Cardiac atrium fibroblast (primary cell): ENCODE data around the gene HAUS2. TPM values are rescaled to one million over a fixed set of nuclear protein-coding genes. Genes with fewer than 3 reads are reported as not detected.

ENCODE experiments used
- total RNA-seq: library from RNA; depleted of rRNA; stranded (reverse); fragments of >200 nt; gene quantifications from 2 replicates; pipeline ENCODE4 v1.2.3, GENCODE V29; 2015

HAUS2 gene
- 45.2 and 64.6 TPM in 2 replicates for total RNA-seq

GRCh38 chr15:42548249-42549031, at the start of gene HAUS2, which contains the start of gene LRRC57:
Gene HAUS2 (plus strand): TSS chr15:42548838. CDS start chr15:42548873, 35 bp downstream.
Gene LRRC57 (minus strand): TSS chr15:42548793. CDS start chr15:42548434, 359 bp downstream.

GRCh38 chr15:42575188-42576039, 26.8 kb downstream of the HAUS2 start, which contains the start of gene STARD9:
Gene STARD9 (plus strand): TSS chr15:42575606. CDS start chr15:42575716, 110 bp downstream.

Other genes starting within 250 kb of the HAUS2 start
- 1.4 and 2.3 TPM in 2 replicates for gene CAPN3, start 189.3 kb upstream of the HAUS2 start, total RNA-seq
- 24.2 and 42.6 TPM in 2 replicates for gene ZNF106, start 57.7 kb upstream of the HAUS2 start, total RNA-seq
- gene SNAP23, start 53.2 kb upstream of the HAUS2 start, total RNA-seq: 84.2 and 97.8 TPM in 2 replicates
- 7.6 and 11.0 TPM in 2 replicates for gene LRRC57, start within 50 bp of the HAUS2 start, total RNA-seq
- 3.1 and 4.5 TPM in 2 replicates for gene STARD9, start 26.8 kb downstream of the HAUS2 start, total RNA-seq
- 7.8 and 8.1 TPM in 2 replicates for gene CDAN1, start 188.3 kb downstream of the HAUS2 start, total RNA-seq